HUES48 (cell line): ENCODE data around the gene VOPP1.
"Not testable (repeated sequence)": the region's sequence is repeated elsewhere in the genome, so short reads cannot be mapped to it uniquely, and the experiment has no call there.

ENCODE experiments used
- H3K27ac ChIP-seq: one replicate; pipeline ENCODE4 v1.7.0; 2013; ENCODE audit warnings: low read depth, low read length, inconsistent platforms
- H3K27me3 ChIP-seq: 2 replicates; pipeline ENCODE4 v1.6.1; 2013; ENCODE audit warnings: mild to moderate bottlenecking, low read length; ENCODE audit not compliant: control insufficient read depth, insufficient read depth
- H3K36me3 ChIP-seq: 2 replicates; pipeline ENCODE4 v1.6.1; 2013; ENCODE audit warnings: low read length; ENCODE audit not compliant: control insufficient read depth, insufficient read depth
- H3K4me1 ChIP-seq: 2 replicates; pipeline ENCODE4 v1.6.1; 2013; ENCODE audit warnings: mild to moderate bottlenecking, low read length; ENCODE audit not compliant: control insufficient read depth, insufficient read depth
- H3K4me3 ChIP-seq: 2 replicates; pipeline ENCODE4 v1.5.1; 2013; ENCODE audit warnings: mild to moderate bottlenecking, low read depth, low read length
- H3K9ac ChIP-seq: 2 replicates; pipeline ENCODE4 v1.6.1; 2013; ENCODE audit warnings: mild to moderate bottlenecking, low read depth, low read length, moderate library complexity
- H3K9me3 ChIP-seq: 2 replicates; pipeline ENCODE4 v1.6.1; 2013; ENCODE audit warnings: low read length; ENCODE audit not compliant: control insufficient read depth, insufficient read depth

VOPP1 gene

GRCh38 chr7:55517936-55518689 is 54.2 kb downstream of the VOPP1 start:
- H3K27ac ChIP-seq = no peak overlapping the region
- peaks cover 55% of the 10 kb centered on the region for H3K36me3 ChIP-seq
- H3K27me3 ChIP-seq = no peaks in the 10 kb centered on the region
- no peaks in the 10 kb centered on the region for H3K9me3 ChIP-seq
- no peak overlapping the region for H3K9ac ChIP-seq
- H3K4me1 ChIP-seq = peaks cover 32% of the 10 kb centered on the region
- H3K4me3 ChIP-seq = no peak overlapping the region

- Histone ChIP-seq H3K36me3 (peaks cover 55% of the 10 kb centered on the region), H3K9ac (no peak overlapping the region), H3K4me1 (peaks cover 33% of the 10 kb centered on the region), H3K27me3 (no peaks in the 10 kb centered on the region), H3K4me3 (no peak overlapping the region), H3K27ac (no peak overlapping the region), H3K9me3 (no peaks in the 10 kb centered on the region)
These were observed 55.1 kb downstream of the VOPP1 start for GRCh38 chr7:55517191-55517633.

DNA sequence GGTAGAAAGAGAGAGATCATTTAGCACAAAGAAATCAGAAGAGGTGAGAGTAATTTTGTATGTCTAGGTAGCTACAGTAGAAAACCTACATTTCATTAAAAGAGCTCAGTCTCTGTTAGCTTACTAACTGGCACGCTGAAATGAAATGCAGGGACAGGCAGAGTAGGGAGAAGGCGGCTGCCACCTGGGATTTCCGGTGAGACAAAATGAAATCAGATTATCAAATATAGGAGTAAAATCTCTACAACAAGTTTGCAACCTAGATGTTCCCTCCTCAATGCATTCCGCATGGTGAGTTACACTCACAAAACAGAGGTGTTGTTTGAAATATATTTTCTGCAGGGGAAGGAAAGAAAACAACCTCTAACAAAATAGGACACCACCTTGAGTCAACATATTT is 55.9 kb downstream of the VOPP1 start:
- no peak overlapping the region for H3K27ac ChIP-seq
- no peaks in the 10 kb centered on the region for H3K27me3 ChIP-seq
- H3K4me1 ChIP-seq = peaks cover 33% of the 10 kb centered on the region
- peaks cover 55% of the 10 kb centered on the region for H3K36me3 ChIP-seq
- no peak overlapping the region for H3K4me3 ChIP-seq
- H3K9me3 ChIP-seq = no peaks in the 10 kb centered on the region
- no peak overlapping the region for H3K9ac ChIP-seq

DNA sequence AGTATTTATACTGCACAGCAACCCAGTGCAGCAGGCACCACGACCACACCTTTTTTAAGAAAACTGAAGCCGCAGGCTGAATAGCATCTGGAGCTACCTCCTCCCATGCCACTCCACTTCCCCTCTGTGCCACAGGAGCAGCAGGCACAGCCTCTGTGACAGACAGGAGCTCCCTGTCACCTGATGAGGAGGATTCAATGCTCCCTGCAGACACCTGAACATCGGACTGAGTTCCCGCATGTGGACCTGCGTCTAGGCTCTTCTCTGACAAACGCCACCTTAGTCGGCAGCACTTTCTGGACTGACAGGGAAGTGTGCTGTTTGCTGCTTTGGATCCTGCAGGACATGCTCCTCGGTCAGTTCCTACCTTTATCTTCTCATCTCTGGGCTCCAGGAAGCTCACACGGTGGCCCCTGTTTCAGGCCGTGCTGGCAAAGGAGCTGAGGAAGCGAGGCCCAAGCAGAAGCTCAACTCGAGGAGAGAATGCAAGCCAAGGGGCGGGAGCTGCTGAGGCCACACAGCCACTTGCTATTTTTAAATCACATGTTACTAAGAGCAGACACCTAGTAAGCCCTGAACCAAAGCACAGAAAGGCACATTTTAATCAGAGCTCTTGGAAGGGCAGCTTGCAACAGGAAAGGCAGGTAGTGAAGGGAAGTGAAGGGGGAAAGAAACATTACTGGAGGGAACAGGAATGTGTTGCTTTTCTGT is 56.6 kb downstream of the VOPP1 start:
- H3K27me3 ChIP-seq = no peaks in the 10 kb centered on the region
- peaks cover 33% of the 10 kb centered on the region for H3K4me1 ChIP-seq
- H3K9ac ChIP-seq = no peak overlapping the region
- H3K36me3 ChIP-seq = peaks cover 52% of the 10 kb centered on the region
- H3K4me3 ChIP-seq = no peak overlapping the region
- H3K9me3 ChIP-seq = no peaks in the 10 kb centered on the region
- no peak overlapping the region for H3K27ac ChIP-seq

GRCh38 chr7:55514546-55515265 is 57.6 kb downstream of the VOPP1 start:
- no peak overlapping the region for H3K9ac ChIP-seq
- no peaks in the 10 kb centered on the region for H3K27me3 ChIP-seq
- H3K27ac ChIP-seq = no peak overlapping the region
- peaks cover 46% of the 10 kb centered on the region for H3K36me3 ChIP-seq
- no peaks in the 10 kb centered on the region for H3K9me3 ChIP-seq
- peaks cover 35% of the 10 kb centered on the region for H3K4me1 ChIP-seq
- H3K4me3 ChIP-seq = no peak overlapping the region

- Histone ChIP-seq H3K4me1 (peaks cover 33% of the 10 kb centered on the region), H3K27me3 (no peaks in the 10 kb centered on the region), H3K4me3 (no peak overlapping the region), H3K27ac (no peak overlapping the region), H3K9ac (no peak overlapping the region), H3K9me3 (no peaks in the 10 kb centered on the region), H3K36me3 (peaks cover 39% of the 10 kb centered on the region)
These were observed 58.4 kb downstream of the VOPP1 start for GRCh38 chr7:55513868-55514267.

DNA sequence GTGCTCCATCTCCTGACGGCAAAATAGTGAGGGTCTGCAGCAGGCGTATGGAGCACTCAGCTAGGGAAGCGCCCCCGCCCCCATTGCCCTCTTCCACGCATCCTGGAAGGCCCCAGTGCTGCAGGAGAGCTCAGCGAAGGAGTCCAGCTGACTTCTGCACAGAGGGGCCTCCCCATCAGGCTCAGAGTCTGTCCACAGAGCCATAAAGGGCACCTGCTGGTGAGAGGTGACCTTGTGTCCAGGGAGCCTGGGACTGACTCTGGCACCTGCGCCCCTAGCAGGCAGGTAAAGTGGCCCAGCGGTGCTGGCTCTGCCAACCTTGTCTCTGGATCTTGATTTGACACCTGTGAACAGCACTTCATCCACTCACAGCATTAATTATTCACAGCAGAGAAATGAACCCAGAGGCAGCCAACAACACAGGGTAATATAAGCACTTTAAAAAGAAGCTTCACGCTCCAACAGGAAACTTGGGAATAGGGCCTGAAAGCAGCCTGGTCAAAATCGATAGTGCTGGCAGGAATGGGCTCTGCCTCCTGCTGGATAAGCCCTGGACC is 59.6 kb downstream of the VOPP1 start:
- Histone ChIP-seq H3K27me3 (no peaks in the 10 kb centered on the region), H3K9ac (no peak overlapping the region), H3K9me3 (no peaks in the 10 kb centered on the region), H3K4me1 (peaks cover 33% of the 10 kb centered on the region), H3K27ac (no peak overlapping the region), H3K36me3 (peaks cover 28% of the 10 kb centered on the region), H3K4me3 (no peak overlapping the region)

DNA sequence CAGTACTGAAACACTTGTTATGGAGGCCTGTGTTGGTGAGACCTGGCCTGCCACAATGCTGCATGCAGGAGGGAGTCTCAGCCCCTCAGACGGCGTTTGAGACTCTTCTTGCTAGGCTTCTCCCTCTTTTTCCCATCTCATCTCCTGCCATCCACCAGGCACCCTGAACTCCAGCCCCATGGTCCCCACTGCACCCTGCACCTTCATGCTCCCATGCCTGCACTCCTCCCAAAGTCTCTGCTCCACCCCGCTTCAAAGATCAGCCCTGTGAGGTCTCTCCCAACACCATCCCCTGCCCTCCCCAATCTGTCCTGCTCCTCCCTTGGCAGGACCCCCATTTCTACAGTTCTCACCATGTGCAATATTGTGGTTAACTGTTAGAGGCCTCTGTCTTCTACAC is 61.7 kb downstream of the VOPP1 start:
- Histone ChIP-seq H3K4me1 (peaks cover 33% of the 10 kb centered on the region), H3K4me3 (no peak overlapping the region), H3K27me3 (no peaks in the 10 kb centered on the region), H3K27ac (no peak overlapping the region), H3K36me3 (peaks cover 12% of the 10 kb centered on the region), H3K9me3 (no peaks in the 10 kb centered on the region), H3K9ac (no peak overlapping the region)

GRCh38 chr7:55510206-55510605 is 62.1 kb downstream of the VOPP1 start:
- not testable (repeated sequence) for H3K27me3 ChIP-seq, H3K4me3 ChIP-seq, H3K36me3 ChIP-seq, H3K27ac ChIP-seq, H3K9me3 ChIP-seq, H3K9ac ChIP-seq
- peaks cover 33% of the 10 kb centered on the region for H3K4me1 ChIP-seq

DNA sequence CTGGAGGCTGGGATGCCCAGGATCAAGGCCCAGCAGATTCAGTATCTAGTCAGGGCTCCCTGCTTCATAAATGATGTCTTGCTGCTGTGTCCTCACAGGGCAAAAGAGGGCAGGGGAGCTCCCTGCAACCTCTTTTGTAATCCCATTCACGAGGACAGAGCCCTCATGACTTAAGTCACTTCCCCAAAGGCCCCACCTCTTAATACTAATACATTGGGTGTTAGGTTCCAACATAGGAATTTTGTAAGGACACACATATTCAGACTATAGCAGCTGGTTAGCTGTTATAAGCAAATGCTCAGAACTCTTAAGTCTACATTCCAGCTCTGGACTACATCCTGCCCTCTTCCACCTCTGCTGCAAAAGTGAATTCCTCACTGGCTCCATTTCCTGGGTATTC is 63.0 kb downstream of the VOPP1 start:
- H3K9ac ChIP-seq = no peak overlapping the region
- peaks cover under 1% of the 10 kb centered on the region; the same call in 1 of the 2 replicates for H3K36me3 ChIP-seq
- H3K27ac ChIP-seq = no peak overlapping the region
- peaks cover 33% of the 10 kb centered on the region for H3K4me1 ChIP-seq
- no peaks in the 10 kb centered on the region for H3K27me3 ChIP-seq
- H3K9me3 ChIP-seq = no peaks in the 10 kb centered on the region
- no peak overlapping the region for H3K4me3 ChIP-seq
